Neural cell (in vitro differentiated cells): ENCODE measurements around the gene SDK1. TPM values are rescaled to one million over a fixed set of nuclear protein-coding genes. Genes with fewer than 3 reads are reported as not detected.

Source experiments
- H2AFZ ChIP-seq: fragments of 200-600, 300-800 bp; sonication (generic), shearing (Covaris generic); 2 replicates; pipeline ENCODE4 v1.6.0; 2014; ENCODE audit warnings: low read depth, mild to moderate bottlenecking, antibody characterized with exemption, low read length, moderate library complexity
- H3F3A ChIP-seq: fragments of 200-600 bp; shearing (Covaris generic); 2 replicates; pipeline ENCODE4 v1.6.1; 2016; ENCODE audit warnings: mild to moderate bottlenecking, moderate library complexity, mixed read lengths, antibody characterized with exemption, low read length; ENCODE audit not compliant: insufficient read depth, poor library complexity, severe bottlenecking
- H3K27ac ChIP-seq: fragments of 200-600, 300-800 bp; sonication (generic), shearing (Covaris generic); 2 replicates; pipeline ENCODE4 v1.5.1; 2014; ENCODE audit warnings: mild to moderate bottlenecking, low read length, moderate library complexity
- H3K27me3 ChIP-seq: fragments of 300-800, 200-600 bp; sonication (generic), shearing (Covaris generic); 2 replicates; pipeline ENCODE4 v1.6.0; 2014; ENCODE audit warnings: mild to moderate bottlenecking, low read depth, low read length, moderate library complexity; ENCODE audit not compliant: insufficient read depth
- H3K36me3 ChIP-seq: fragments of 300-800, 200-600 bp; sonication (generic), shearing (Covaris generic); 2 replicates; pipeline ENCODE4 v1.5.1; 2014; ENCODE audit warnings: mild to moderate bottlenecking, antibody characterized with exemption, low read length, moderate library complexity; ENCODE audit not compliant: insufficient read depth
- H3K4me2 ChIP-seq: fragments of 300-800, 200-600 bp; sonication (generic), shearing (Covaris generic); 2 replicates; pipeline ENCODE4 v1.6.0; 2014; ENCODE audit warnings: mild to moderate bottlenecking, low read length
- H3K4me3 ChIP-seq: fragments of 300-800, 200-600 bp; sonication (generic), shearing (Covaris generic); 2 replicates; pipeline ENCODE4 v1.5.1; 2014; ENCODE audit warnings: mild to moderate bottlenecking, low read length, moderate library complexity
- H3K79me2 ChIP-seq: fragments of 200-600 bp; shearing (Covaris generic); replicated peaks from 2 replicates; pipeline ENCODE4 v1.6.0; 2014; ENCODE audit warnings: mild to moderate bottlenecking, low read length, moderate library complexity; ENCODE audit not compliant: insufficient read depth
- H3K9ac ChIP-seq: fragments of 300-800, 200-600 bp; sonication (generic), shearing (Covaris generic); 2 replicates; pipeline ENCODE4 v1.6.1; 2016; ENCODE audit warnings: mild to moderate bottlenecking, low read length, mixed read lengths
- H3K9me2 ChIP-seq: fragments of 200-600 bp; shearing (Covaris generic); 2 replicates; pipeline ENCODE4 v1.6.1; 2016; ENCODE audit warnings: mild to moderate bottlenecking, low read length, mixed read lengths; ENCODE audit not compliant: insufficient read depth
- H3K9me3 ChIP-seq: fragments of 200-600, 300-800 bp; sonication (generic), shearing (Covaris generic); 2 replicates; pipeline ENCODE4 v1.6.1; 2016; ENCODE audit warnings: mild to moderate bottlenecking, mixed run types, low read length, moderate library complexity, mixed read lengths
- H4K20me1 ChIP-seq: fragments of 200-600 bp; shearing (Covaris generic); 2 replicates; pipeline ENCODE4 v1.6.1; 2016; ENCODE audit warnings: mild to moderate bottlenecking, mixed run types; ENCODE audit not compliant: insufficient read depth
- EP300 ChIP-seq: fragments of 450-650 bp; conservative IDR thresholded peaks from 2 replicates; pipeline ENCODE4 v1.6.1; 2014; ENCODE audit warnings: antibody characterized with exemption, mild to moderate bottlenecking, moderate library complexity; ENCODE audit not compliant: poor library complexity, severe bottlenecking
- EZH2 ChIP-seq: fragments of 200-600, 300-800 bp; shearing (Covaris generic), sonication (generic); IDR thresholded peaks from 2 replicates; pipeline ENCODE4 v1.6.1; 2014; ENCODE audit warnings: antibody characterized with exemption, low read length, borderline replicate concordance, mild to moderate bottlenecking; ENCODE audit not compliant: insufficient read depth, poor library complexity, severe bottlenecking
- MXI1 ChIP-seq: fragments of 450-650 bp; conservative IDR thresholded peaks from 2 replicates; pipeline ENCODE4 v1.6.1; 2014; ENCODE audit warnings: antibody characterized with exemption, mild to moderate bottlenecking; ENCODE audit not compliant: poor library complexity, severe bottlenecking
- POLR2AphosphoS5 ChIP-seq: IDR thresholded peaks from 2 replicates; pipeline ENCODE4 v1.6.1; 2012
- RAD21 ChIP-seq: fragments of 450-650 bp; conservative IDR thresholded peaks from 2 replicates; pipeline ENCODE4 v1.6.1; 2014; ENCODE audit warnings: antibody characterized with exemption, mild to moderate bottlenecking, moderate library complexity
- REST ChIP-seq: IDR thresholded peaks from 2 replicates; pipeline ENCODE4 v1.6.1; 2012; ENCODE audit warnings: borderline replicate concordance
- SMC3 ChIP-seq: fragments of 450-650 bp; conservative IDR thresholded peaks from 2 replicates; pipeline ENCODE4 v1.6.1; 2014; ENCODE audit warnings: antibody characterized with exemption, mild to moderate bottlenecking, moderate library complexity; ENCODE audit not compliant: poor library complexity
- TAF1 ChIP-seq: IDR thresholded peaks from 2 replicates; pipeline ENCODE4 v1.6.1; 2012; ENCODE audit warnings: low read depth
- polyA plus RNA-seq: library from polyadenylated mRNA; depleted of rRNA; stranded (reverse); fragments of >200 nt; gene quantifications from 2 replicates; pipeline ENCODE4 v1.2.3, GENCODE V29; 2014
- TF ChIP-seq, protein P1 (sequence below): fragments of 450-650 bp; IDR thresholded peaks from 2 replicates; pipeline ENCODE4 v1.5.1; 2014; ENCODE audit warnings: antibody characterized with exemption, mild to moderate bottlenecking, moderate library complexity; ENCODE audit not compliant: poor library complexity, severe bottlenecking

The SDK1 gene
- polyA plus RNA-seq, 1 donor from 2014 or later: 2.7 TPM

GRCh38 chr7:3494947-3495346 is 193.9 kb downstream of the SDK1 start:
- no peak overlapping the region for H3K4me3 ChIP-seq
- TF ChIP-seq TAF1 (no peak), RAD21 (peak; percentile 33), MXI1 (no peak), SMC3 (peak; percentile 32), REST (peak; percentile 74), EZH2 (no peak), POLR2AphosphoS5 (peak; percentile 99), EP300 (peak; percentile 99)
- TF ChIP-seq, protein P1, sequence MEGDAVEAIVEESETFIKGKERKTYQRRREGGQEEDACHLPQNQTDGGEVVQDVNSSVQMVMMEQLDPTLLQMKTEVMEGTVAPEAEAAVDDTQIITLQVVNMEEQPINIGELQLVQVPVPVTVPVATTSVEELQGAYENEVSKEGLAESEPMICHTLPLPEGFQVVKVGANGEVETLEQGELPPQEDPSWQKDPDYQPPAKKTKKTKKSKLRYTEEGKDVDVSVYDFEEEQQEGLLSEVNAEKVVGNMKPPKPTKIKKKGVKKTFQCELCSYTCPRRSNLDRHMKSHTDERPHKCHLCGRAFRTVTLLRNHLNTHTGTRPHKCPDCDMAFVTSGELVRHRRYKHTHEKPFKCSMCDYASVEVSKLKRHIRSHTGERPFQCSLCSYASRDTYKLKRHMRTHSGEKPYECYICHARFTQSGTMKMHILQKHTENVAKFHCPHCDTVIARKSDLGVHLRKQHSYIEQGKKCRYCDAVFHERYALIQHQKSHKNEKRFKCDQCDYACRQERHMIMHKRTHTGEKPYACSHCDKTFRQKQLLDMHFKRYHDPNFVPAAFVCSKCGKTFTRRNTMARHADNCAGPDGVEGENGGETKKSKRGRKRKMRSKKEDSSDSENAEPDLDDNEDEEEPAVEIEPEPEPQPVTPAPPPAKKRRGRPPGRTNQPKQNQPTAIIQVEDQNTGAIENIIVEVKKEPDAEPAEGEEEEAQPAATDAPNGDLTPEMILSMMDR: no peak
- no peaks in the 10 kb centered on the region for H3K79me2 ChIP-seq
- no peak overlapping the region for H3K9ac ChIP-seq
- no peak overlapping the region for H3K27ac ChIP-seq
- H3F3A ChIP-seq: no peaks in the 10 kb centered on the region
- peaks cover 5% of the 10 kb centered on the region for H3K9me3 ChIP-seq
- H3K36me3 ChIP-seq: no peaks in the 10 kb centered on the region
- H3K4me2 ChIP-seq: no peak overlapping the region
- no peaks in the 10 kb centered on the region for H3K27me3 ChIP-seq
- H2AFZ ChIP-seq: no peak overlapping the region
- no peaks in the 10 kb centered on the region for H3K9me2 ChIP-seq
- H4K20me1 ChIP-seq: no peaks in the 10 kb centered on the region

DNA sequence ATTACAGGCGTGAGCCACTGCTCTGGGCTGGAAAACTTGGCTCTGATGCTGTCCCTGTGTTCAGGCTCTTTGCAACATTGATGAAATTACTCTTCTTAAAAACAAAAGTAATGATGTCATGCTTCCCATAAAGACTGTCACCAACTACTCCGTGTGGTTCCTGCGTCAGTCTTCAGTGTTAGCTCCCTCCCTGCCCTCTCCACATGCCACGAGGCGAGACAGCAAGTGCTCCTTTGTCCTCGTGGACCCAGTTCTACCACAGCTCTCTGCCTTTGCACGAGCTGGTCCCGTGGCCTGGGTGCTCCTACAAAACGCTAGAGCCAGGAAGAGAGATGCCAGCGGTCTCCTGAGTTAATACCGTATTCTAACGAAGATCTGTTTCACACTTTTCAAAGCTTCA is 194.5 kb downstream of the SDK1 start:
- Histone ChIP-seq H3F3A (no peaks in the 10 kb centered on the region), H3K4me2 (no peak overlapping the region)
- TF ChIP-seq, protein P1: no peak
- TF ChIP-seq TAF1 (no peak), RAD21 (no peak), EZH2 (no peak), REST (no peak)

More for the DNA sequence above, 194.5 kb downstream of the SDK1 start:
- Histone ChIP-seq H3K4me3 (no peak overlapping the region), H2AFZ (no peak overlapping the region), H3K9ac (no peak overlapping the region), H4K20me1 (no peaks in the 10 kb centered on the region), H3K9me2 (no peaks in the 10 kb centered on the region), H3K27me3 (no peaks in the 10 kb centered on the region), H3K36me3 (no peaks in the 10 kb centered on the region), H3K79me2 (no peaks in the 10 kb centered on the region), H3K9me3 (peaks cover 9% of the 10 kb centered on the region), H3K27ac (no peak overlapping the region)
